T-cell (primary cell): Measurements from ENCODE around the gene MAP4K3. TPM values are rescaled to one million over a fixed set of nuclear protein-coding genes. Genes with fewer than 3 reads are reported as not detected.
A peak's percentile ranks its signal among the peaks of the same experiment; 100 is the strongest.

Experiments
- ATAC-seq, 4 experiments: fragments of 200-7000 bp in 3 of 4; fragments of 150-1000 bp in 1 of 4; cut with Tn5 transposase; replicated peaks in 1 of 4; 1 replicate in 3 of 4; 2 replicates in 1 of 4; pipeline ENCODE4 v1.10.0; 2021; ENCODE audit warnings: moderate library complexity in 3 of 4, mild to moderate bottlenecking in 2 of 4, moderate number of reproducible peaks in 1 of 4
- CTCF ChIA-PET, 2 donors: fragments of 300-600 bp; sonication (Branson Sonifier 250); formaldehyde crosslinking; loops; one replicate each; lab custom pipeline; 2022; ENCODE audit warnings: antibody characterized with exemption in 2 of 2; lab: Charles Lee
- POLR2A ChIA-PET, 2 donors: fragments of 300-600 bp; sonication (Branson Sonifier 250); formaldehyde crosslinking; loops; one replicate each; lab custom pipeline; 2022; ENCODE audit warnings: antibody characterized with exemption in 2 of 2; lab: Charles Lee
- DNase-seq, 35 experiments: peaks; one replicate each; pipeline versions ENCODE4 v3.0.0 to v3.0.0-alpha.2; 2013 to 2023
- H3K27ac ChIP-seq: one replicate; pipeline ENCODE4 v1.5.1; 2013; ENCODE audit warnings: low read length
- H3K27me3 ChIP-seq, 2 experiments: replicated peaks in 1 of 2; 1 replicate in 1 of 2; 2 replicates in 1 of 2; pipeline versions ENCODE4 v1.6.1 to v1.7.0; 2013; ENCODE audit warnings: low read length in 1 of 2, mixed read lengths in 1 of 2; ENCODE audit not compliant: control insufficient read depth in 2 of 2, insufficient read depth in 2 of 2; ENCODE audit errors: extremely low read depth in 1 of 2
- H3K36me3 ChIP-seq, 2 donors: 1 replicate in 1 of 2; 2 replicates in 1 of 2; pipeline versions ENCODE4 v1.6.1 to v1.7.0; 2013; ENCODE audit warnings: low read length in 1 of 2; ENCODE audit not compliant: control insufficient read depth in 2 of 2, insufficient read depth in 1 of 2; ENCODE audit errors: extremely low read depth in 1 of 2
- H3K4me1 ChIP-seq, 2 experiments: 1 replicate in 1 of 2; 2 replicates in 1 of 2; pipeline versions ENCODE4 v1.6.1 to v1.7.0; 2013; ENCODE audit warnings: low read length in 2 of 2, mixed read lengths in 1 of 2; ENCODE audit not compliant: insufficient read depth in 2 of 2, control insufficient read depth in 1 of 2; ENCODE audit errors: extremely low read depth in 1 of 2
- H3K4me3 ChIP-seq, 2 donors: 1 replicate in 1 of 2; 2 replicates in 1 of 2; pipeline versions ENCODE4 v1.5.1 to v1.7.0; 2013; ENCODE audit warnings: mild to moderate bottlenecking in 2 of 2, low read length in 1 of 2, moderate library complexity in 1 of 2; ENCODE audit not compliant: control insufficient read depth in 1 of 2; ENCODE audit errors: extremely low read depth in 1 of 2
- H3K9me3 ChIP-seq: 2 replicates; pipeline ENCODE4 v1.7.0; 2013
- H3K27ac Mint-ChIP-seq, 2 donors: one replicate each; pipeline ENCODE4 v1.8.0; 2020 to 2021; ENCODE audit warnings: mild to moderate bottlenecking in 2 of 2, mixed read lengths in 2 of 2
- H3K27me3 Mint-ChIP-seq, 2 donors: one replicate each; pipeline ENCODE4 v1.8.0; 2021 to 2022; ENCODE audit warnings: mixed read lengths in 2 of 2
- H3K36me3 Mint-ChIP-seq: one replicate; pipeline ENCODE4 v1.8.0; 2021; ENCODE audit warnings: mixed read lengths
- H3K4me1 Mint-ChIP-seq, 3 donors: one replicate each; pipeline ENCODE4 v1.8.0; 2020 to 2022; ENCODE audit warnings: mixed read lengths in 3 of 3, mild to moderate bottlenecking in 1 of 3
- H3K4me3 Mint-ChIP-seq, 3 donors: one replicate each; pipeline ENCODE4 v1.8.0; 2020 to 2022; ENCODE audit warnings: mild to moderate bottlenecking in 3 of 3, mixed read lengths in 3 of 3, moderate library complexity in 3 of 3
- H3K9me3 Mint-ChIP-seq, 3 donors: one replicate each; pipeline ENCODE4 v1.8.0; 2020 to 2022; ENCODE audit warnings: mixed read lengths in 3 of 3
- WGBS: methylation state at CpG from one replicate; pipeline ENCODE4 v1.1.5; 2013; ENCODE audit warnings: missing lambda C conversion rate; ENCODE audit not compliant: insufficient coverage; 5-methylcytosine and 5-hydroxymethylcytosine counted together
- total RNA-seq, 35 experiments: library from RNA in 6 of 35; stranded (reverse) in 6 of 35; fragments of 120-200 nt in 1 of 35; gene quantifications; one replicate each; pipeline versions ENCODE4 v1.2.1 to v1.2.4 and lab custom pipeline; 2013 to 2026

MAP4K3 gene
- total RNA-seq, 5 donors from 2014 or later (not counting 1 experiment from before 2014, with no cell fraction given) = 13.8 to 27.0 (median 17.4) TPM

GRCh38 chr2:39228413-39229209 lies 208.5 kb downstream of the MAP4K3 start:
- peak in 5 of 35 experiments; percentile 13 to 47 (median 18) for DNase-seq

GRCh38 chr2:39227628-39228412 lies 209.3 kb downstream of the MAP4K3 start:
- Histone ChIP-seq H3K27me3 (no peaks in the 10 kb centered on the region), H3K36me3 (no peaks in the 10 kb centered on the region), H3K9me3 (no peaks in the 10 kb centered on the region), H3K4me1 (peaks cover 2 to 8% of the 10 kb centered on the region in 2 experiments), H3K4me3 (no peak overlapping the region), H3K27ac (no peak overlapping the region)
- Mint-ChIP-seq H3K27me3 (no peaks in the 10 kb centered on the region), H3K4me3 (peak overlapping the region; percentile 54 to 71 (median 63)), H3K9me3 (no peaks in the 10 kb centered on the region), H3K36me3 (peaks cover 3% of the 10 kb centered on the region), H3K27ac (peak overlapping the region; percentile 53 to 88), H3K4me1 (peaks cover 19 to 27% (median 20%) of the 10 kb centered on the region in 3 donors)
- ChIA-PET POLR2A (interaction anchor here in 1 of 2 donors (0.6 to 0.7 kb wide), 3 partner anchors 26 to 476 kb away, joined by 3 to 17 read pairs (median 3); no protein-coding TSS in a partner anchor), CTCF (interaction anchor here (0.5 to 4.1 kb wide), 36 partner anchors 9 to 509 kb away, joined by 3 to 158 read pairs (median 4); partner anchors contain the start of gene SOS1 (in 1 of the 2))
- WGBS = 58% methylated on average over 2 of the region's 9 CpGs
- peak; percentile 58 to 90 (median 75) for DNase-seq
- ATAC-seq = peak; percentile 83 to 86 (median 85)

More at GRCh38 chr2:39228413-39229209, 208.5 kb downstream of the MAP4K3 start:
- Mint-ChIP-seq H3K9me3 (no peaks in the 10 kb centered on the region), H3K4me1 (peaks cover 19 to 27% (median 20%) of the 10 kb centered on the region in 3 donors), H3K36me3 (peaks cover 3% of the 10 kb centered on the region), H3K4me3 (peak overlapping the region; percentile 54 to 71 (median 63)), H3K27me3 (no peaks in the 10 kb centered on the region), H3K27ac (peak overlapping the region; percentile 35 to 88)
- 33% methylated on average over 6 of the region's 19 CpGs for WGBS
- no peaks in the 10 kb centered on the region for H3K36me3 ChIP-seq
- no peak overlapping the region for H3K27ac ChIP-seq
- POLR2A ChIA-PET = interaction anchor here (0.7 to 1.0 kb wide), 3 partner anchors 110 to 477 kb away, joined by 3 to 19 read pairs (median 4); no protein-coding TSS in a partner anchor
- no peak overlapping the region for H3K4me3 ChIP-seq
- ATAC-seq = peak; percentile 42 to 47 (median 44)
- CTCF ChIA-PET = interaction anchor here (0.5 to 4.1 kb wide), 46 partner anchors 10 to 306 kb away, joined by 3 to 158 read pairs (median 4); partner anchors contain the start of gene SOS1 (in 1 of the 2)
- H3K27me3 ChIP-seq = no peaks in the 10 kb centered on the region
- peaks cover 2 to 8% of the 10 kb centered on the region in 2 experiments for H3K4me1 ChIP-seq
- H3K9me3 ChIP-seq = no peaks in the 10 kb centered on the region

- no peak overlapping the region for H3K27ac ChIP-seq
- ChIA-PET POLR2A (no interaction called here), CTCF (interaction anchor here in 1 of 2 donors (0.9 kb wide), 1 partner anchor 278 kb away, joined by 3 read pairs; no protein-coding TSS in a partner anchor)
- H3K4me3 ChIP-seq = no peak overlapping the region
- ATAC-seq (no peak), DNase-seq (no peak)
- no peaks in the 10 kb centered on the region for H3K27me3 ChIP-seq
- Mint-ChIP-seq H3K4me1 (peaks cover 19 to 33% (median 20%) of the 10 kb centered on the region in 3 donors), H3K27me3 (no peaks in the 10 kb centered on the region), H3K4me3 (no peak overlapping the region), H3K9me3 (no peaks in the 10 kb centered on the region), H3K36me3 (peaks cover 3% of the 10 kb centered on the region), H3K27ac (no peak overlapping the region)
- H3K9me3 ChIP-seq = no peaks in the 10 kb centered on the region
- WGBS = no CpG with 5 or more reads among the region's 1 CpG
- no peaks in the 10 kb centered on the region for H3K36me3 ChIP-seq
- H3K4me1 ChIP-seq = peaks cover 2 to 8% of the 10 kb centered on the region in 2 experiments
Observed at GRCh38 chr2:39225567-39225966, 211.5 kb downstream of the MAP4K3 start.

- POLR2A ChIA-PET = no interaction called here
Observed at GRCh38 chr2:39223909-39224308, 213.2 kb downstream of the MAP4K3 start.

GRCh38 chr2:39221459-39221858 lies 215.6 kb downstream of the MAP4K3 start:
- Histone ChIP-seq H3K9me3 (no peaks in the 10 kb centered on the region), H3K27me3 (no peaks in the 10 kb centered on the region), H3K4me3 (no peak overlapping the region), H3K27ac (no peak overlapping the region), H3K36me3 (no peaks in the 10 kb centered on the region), H3K4me1 (peaks cover 17 to 32% of the 10 kb centered on the region in 2 experiments)
- Mint-ChIP-seq H3K27ac (peak overlapping the region in 1 of 2 donors; percentile 32), H3K9me3 (no peaks in the 10 kb centered on the region), H3K36me3 (peaks cover 3% of the 10 kb centered on the region), H3K4me3 (no peak overlapping the region), H3K27me3 (no peaks in the 10 kb centered on the region), H3K4me1 (peaks cover 25 to 42% (median 31%) of the 10 kb centered on the region in 3 donors)
- POLR2A ChIA-PET = interaction anchor here in 1 of 2 donors (0.7 kb wide), 1 partner anchor 1297 kb away, joined by 3 read pairs; no protein-coding TSS in a partner anchor
- CTCF ChIA-PET = no interaction called here
- DNase-seq (no peak), ATAC-seq (no peak)
- WGBS = 80% methylated on average over 1 of the region's 3 CpGs

More at GRCh38 chr2:39223909-39224308, 213.2 kb downstream of the MAP4K3 start:
- no peak for DNase-seq
- no CpG with 5 or more reads among the region's 1 CpG for WGBS
- no peaks in the 10 kb centered on the region for H3K9me3 ChIP-seq
- no peaks in the 10 kb centered on the region for H3K36me3 ChIP-seq
- CTCF ChIA-PET = no interaction called here
- Mint-ChIP-seq H3K9me3 (no peaks in the 10 kb centered on the region), H3K27ac (no peak overlapping the region), H3K27me3 (no peaks in the 10 kb centered on the region), H3K4me1 (peaks cover 20 to 38% (median 24%) of the 10 kb centered on the region in 3 donors), H3K4me3 (no peak overlapping the region), H3K36me3 (peaks cover 3% of the 10 kb centered on the region)
- no peak for ATAC-seq
- no peaks in the 10 kb centered on the region for H3K27me3 ChIP-seq
- H3K4me3 ChIP-seq = no peak overlapping the region
- no peak overlapping the region for H3K27ac ChIP-seq
- peaks cover 2 to 18% of the 10 kb centered on the region in 2 experiments for H3K4me1 ChIP-seq

GRCh38 chr2:39220136-39220535 lies 216.9 kb downstream of the MAP4K3 start:
- peaks cover 17 to 42% of the 10 kb centered on the region in 2 experiments for H3K4me1 ChIP-seq
- ATAC-seq = no peak
- no peak overlapping the region for H3K4me3 ChIP-seq
- peaks cover 35 to 54% (median 42%) of the 10 kb centered on the region in 3 donors for H3K4me1 Mint-ChIP-seq
- DNase-seq = no peak
- ChIA-PET CTCF (no interaction called here), POLR2A (no interaction called here)
- no peaks in the 10 kb centered on the region for H3K27me3 ChIP-seq
- no peak overlapping the region for H3K27ac ChIP-seq
- H3K9me3 Mint-ChIP-seq = no peaks in the 10 kb centered on the region
- 83% methylated on average over 1 of the region's 2 CpGs for WGBS
- H3K9me3 ChIP-seq = no peaks in the 10 kb centered on the region
- no peaks in the 10 kb centered on the region for H3K27me3 Mint-ChIP-seq
- H3K36me3 ChIP-seq = no peaks in the 10 kb centered on the region
- H3K4me3 Mint-ChIP-seq = no peak overlapping the region
- peak overlapping the region; percentile 78 to 85 for H3K27ac Mint-ChIP-seq
- H3K36me3 Mint-ChIP-seq = peaks cover 3% of the 10 kb centered on the region
